ENCODE measurements around the gene FMN1. TPM values are rescaled to one million over a fixed set of nuclear protein-coding genes. Genes with fewer than 3 reads are reported as not detected.

Gene FMN1
- total RNA-seq, 1 experiment from 2014 or later, result 1.2 TPM

DNA sequence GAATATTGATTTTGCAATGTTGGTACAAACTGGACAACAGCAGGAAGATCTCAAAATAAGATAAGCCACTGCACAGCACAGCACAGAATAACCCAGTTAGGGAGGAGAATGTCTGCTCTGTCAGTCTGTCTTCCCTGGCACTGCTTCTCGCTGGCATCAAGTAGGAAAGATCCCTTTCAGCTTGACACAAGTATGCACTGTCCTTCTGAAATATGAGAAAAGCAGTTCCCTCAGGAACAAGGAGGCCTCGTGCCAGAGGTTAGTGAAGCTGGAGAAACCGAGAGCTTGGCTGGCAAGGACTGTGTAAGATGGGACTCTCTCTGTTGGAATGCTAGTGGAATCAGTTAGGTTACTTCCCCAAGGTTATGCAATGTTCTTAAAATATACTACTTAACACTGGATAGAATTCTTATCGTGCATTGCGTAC, 59.1 kb downstream of the FMN1 start:
- DNase-seq (ENCODE audit: unreplicated experiment), result no peak
- ChIA-PET POLR2A (interaction anchor here (1.4 to 1.7 kb wide), 2 partner anchors 10 to 32 kb away, joined by 4 to 8 read pairs; no protein-coding TSS in a partner anchor), CTCF (interaction anchor here (0.5 to 17.3 kb wide), 5 partner anchors 48 to 841 kb away, joined by 3 to 292 read pairs (median 3); no protein-coding TSS in a partner anchor)
- H3K4me1 Mint-ChIP-seq (ENCODE audit: insufficient read depth, unreplicated experiment), result peaks cover 12% of the 10 kb centered on the region
- intact Hi-C loops (cut with micrococcal nuclease), result loop anchor here (10.0 kb wide), 1 partner anchor 291 kb away; no protein-coding TSS in a partner anchor
- no peak overlapping the region for H3K27ac Mint-ChIP-seq (ENCODE audit: low read depth, unreplicated experiment)
- no peaks in the 10 kb centered on the region for H3K27me3 Mint-ChIP-seq (ENCODE audit: insufficient read depth, unreplicated experiment)
- BruUV-seq (replicated peaks), result no TSS peak
- no peak overlapping the region for H3K4me3 Mint-ChIP-seq (ENCODE audit: unreplicated experiment)
- TF ChIP-seq, protein P1, sequence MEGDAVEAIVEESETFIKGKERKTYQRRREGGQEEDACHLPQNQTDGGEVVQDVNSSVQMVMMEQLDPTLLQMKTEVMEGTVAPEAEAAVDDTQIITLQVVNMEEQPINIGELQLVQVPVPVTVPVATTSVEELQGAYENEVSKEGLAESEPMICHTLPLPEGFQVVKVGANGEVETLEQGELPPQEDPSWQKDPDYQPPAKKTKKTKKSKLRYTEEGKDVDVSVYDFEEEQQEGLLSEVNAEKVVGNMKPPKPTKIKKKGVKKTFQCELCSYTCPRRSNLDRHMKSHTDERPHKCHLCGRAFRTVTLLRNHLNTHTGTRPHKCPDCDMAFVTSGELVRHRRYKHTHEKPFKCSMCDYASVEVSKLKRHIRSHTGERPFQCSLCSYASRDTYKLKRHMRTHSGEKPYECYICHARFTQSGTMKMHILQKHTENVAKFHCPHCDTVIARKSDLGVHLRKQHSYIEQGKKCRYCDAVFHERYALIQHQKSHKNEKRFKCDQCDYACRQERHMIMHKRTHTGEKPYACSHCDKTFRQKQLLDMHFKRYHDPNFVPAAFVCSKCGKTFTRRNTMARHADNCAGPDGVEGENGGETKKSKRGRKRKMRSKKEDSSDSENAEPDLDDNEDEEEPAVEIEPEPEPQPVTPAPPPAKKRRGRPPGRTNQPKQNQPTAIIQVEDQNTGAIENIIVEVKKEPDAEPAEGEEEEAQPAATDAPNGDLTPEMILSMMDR (IDR thresholded peaks at IDR 0.05; ENCODE audit: unreplicated experiment), result no peak
- no peaks in the 10 kb centered on the region for H3K36me3 Mint-ChIP-seq (ENCODE audit: insufficient read depth, unreplicated experiment)
- no peaks in the 10 kb centered on the region for H3K9me3 Mint-ChIP-seq (ENCODE audit: unreplicated experiment)

DNA sequence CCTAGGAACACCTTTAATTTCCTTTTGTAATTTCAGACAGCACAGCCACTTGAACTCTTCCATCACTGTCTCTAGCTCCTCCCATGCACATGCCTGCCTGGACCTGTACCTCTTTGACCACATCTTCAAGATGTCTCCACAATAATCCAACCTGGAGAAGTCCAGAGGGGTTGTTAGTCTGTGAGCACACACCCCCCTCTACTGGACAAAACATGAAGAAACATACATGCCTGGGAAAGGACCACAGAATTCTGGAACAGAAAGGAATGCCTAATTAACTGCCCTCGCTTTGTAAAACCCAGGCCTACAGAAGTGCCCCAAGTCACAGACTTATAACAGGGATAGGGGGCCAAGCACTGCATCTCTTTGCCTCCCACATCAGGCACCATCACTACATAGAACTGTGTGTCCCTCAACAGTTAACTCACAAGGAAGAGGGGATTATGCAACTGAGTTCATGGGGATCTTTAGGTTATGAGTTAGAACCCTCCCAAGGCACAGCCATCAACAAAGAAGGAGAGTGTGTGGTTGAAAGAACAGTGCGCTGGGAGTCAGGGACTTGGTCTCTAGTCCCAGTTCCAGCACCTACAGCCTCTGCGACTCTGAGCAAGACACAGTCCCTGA, 61.7 kb downstream of the FMN1 start:
- Mint-ChIP-seq H3K9me3 (ENCODE audit: unreplicated experiment) (no peaks in the 10 kb centered on the region), H3K4me3 (ENCODE audit: unreplicated experiment) (no peak overlapping the region), H3K36me3 (ENCODE audit: insufficient read depth, unreplicated experiment) (no peaks in the 10 kb centered on the region), H3K4me1 (ENCODE audit: insufficient read depth, unreplicated experiment) (peaks cover 12% of the 10 kb centered on the region), H3K27me3 (ENCODE audit: insufficient read depth, unreplicated experiment) (no peaks in the 10 kb centered on the region), H3K27ac (ENCODE audit: low read depth, unreplicated experiment) (no peak overlapping the region)
- TF ChIP-seq, protein P1 (IDR thresholded peaks at IDR 0.05; ENCODE audit: unreplicated experiment), result peak; percentile 80
- no TSS peak for BruUV-seq (replicated peaks)
- ChIA-PET CTCF (interaction anchor here (0.6 to 17.3 kb wide), 56 partner anchors 9 to 738 kb away, joined by 3 to 292 read pairs (median 4); partner anchors contain the start of gene FMN1), POLR2A (interaction anchor here (0.5 to 2.6 kb wide), 10 partner anchors 9 to 296 kb away, joined by 3 to 12 read pairs (median 4); no protein-coding TSS in a partner anchor)
- intact Hi-C loops (cut with micrococcal nuclease), result loop anchor here (1.0 to 10.0 kb wide), 6 partner anchors 47 to 481 kb away; no protein-coding TSS in a partner anchor
- DNase-seq (ENCODE audit: unreplicated experiment), result peak; percentile 91

DNA sequence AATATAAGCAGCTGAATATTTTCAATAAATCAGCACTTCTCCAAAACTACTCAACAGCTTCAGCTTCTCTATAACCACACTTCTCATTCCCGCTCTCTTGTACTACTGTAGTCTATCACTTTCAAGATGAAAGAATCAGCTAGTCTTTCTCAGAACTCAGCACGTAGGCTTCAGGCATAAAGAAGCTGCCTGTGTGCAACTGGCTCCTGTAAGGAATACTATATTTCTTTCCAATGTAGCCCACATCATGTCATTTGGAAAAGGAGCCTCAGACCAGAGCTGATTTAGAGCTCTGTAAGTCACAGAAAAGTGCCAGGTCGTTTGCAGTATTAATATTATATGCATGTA, 62.3 kb downstream of the FMN1 start:
- ChIA-PET CTCF (interaction anchor here (0.5 to 17.3 kb wide), 52 partner anchors 9 to 832 kb away, joined by 3 to 292 read pairs (median 4); partner anchors contain the start of gene FMN1), POLR2A (interaction anchor here (0.8 to 2.6 kb wide), 8 partner anchors 12 to 110 kb away, joined by 3 to 12 read pairs (median 6); no protein-coding TSS in a partner anchor)
- Mint-ChIP-seq H3K27ac (ENCODE audit: low read depth, unreplicated experiment) (peak overlapping the region; percentile 0), H3K27me3 (ENCODE audit: insufficient read depth, unreplicated experiment) (no peaks in the 10 kb centered on the region), H3K4me1 (ENCODE audit: insufficient read depth, unreplicated experiment) (peaks cover 12% of the 10 kb centered on the region), H3K9me3 (ENCODE audit: unreplicated experiment) (no peaks in the 10 kb centered on the region), H3K36me3 (ENCODE audit: insufficient read depth, unreplicated experiment) (no peaks in the 10 kb centered on the region), H3K4me3 (ENCODE audit: unreplicated experiment) (no peak overlapping the region)
- TF ChIP-seq, protein P1 (IDR thresholded peaks at IDR 0.05; ENCODE audit: unreplicated experiment), result no peak
- intact Hi-C loops (cut with micrococcal nuclease), result loop anchor here (1.0 to 10.0 kb wide), 6 partner anchors 46 to 480 kb away; no protein-coding TSS in a partner anchor
- DNase-seq (ENCODE audit: unreplicated experiment), result no peak
- no TSS peak for BruUV-seq (replicated peaks)

DNA sequence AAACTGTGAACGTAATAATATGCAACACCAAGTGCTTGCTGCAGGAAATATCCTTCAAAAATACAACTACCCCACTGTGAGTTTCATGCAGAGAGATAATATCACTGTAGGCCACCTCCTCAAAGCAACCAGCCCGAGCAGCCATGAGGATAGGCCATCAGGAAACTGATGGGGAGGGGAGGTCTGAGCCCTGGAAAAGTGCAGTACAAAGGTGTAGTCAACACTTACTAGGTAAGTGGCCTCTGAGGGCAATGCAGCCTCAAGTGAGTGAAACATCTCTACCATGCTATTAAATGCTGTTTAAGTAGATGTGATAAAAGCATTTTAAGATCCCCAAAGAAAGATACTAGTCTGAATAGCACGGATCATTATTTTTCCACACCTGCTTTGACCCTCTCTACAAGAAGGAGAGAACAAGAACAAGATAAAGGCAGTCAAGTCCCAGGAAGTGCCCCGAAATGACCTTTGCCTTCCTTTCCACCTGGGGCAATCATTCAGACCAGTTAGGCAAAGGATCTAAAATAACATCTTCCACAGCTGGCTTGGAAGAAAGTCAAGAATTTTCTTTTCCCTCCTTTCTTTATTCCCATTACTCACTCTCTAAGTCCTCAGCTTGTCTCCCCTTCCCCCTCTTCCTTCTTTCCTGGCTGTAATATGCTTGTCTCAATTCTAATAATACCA, 62.8 kb downstream of the FMN1 start:
- Mint-ChIP-seq H3K36me3 (ENCODE audit: insufficient read depth, unreplicated experiment) (no peaks in the 10 kb centered on the region), H3K4me3 (ENCODE audit: unreplicated experiment) (no peak overlapping the region), H3K27ac (ENCODE audit: low read depth, unreplicated experiment) (peak overlapping the region; percentile 0), H3K9me3 (ENCODE audit: unreplicated experiment) (no peaks in the 10 kb centered on the region), H3K27me3 (ENCODE audit: insufficient read depth, unreplicated experiment) (no peaks in the 10 kb centered on the region), H3K4me1 (ENCODE audit: insufficient read depth, unreplicated experiment) (peaks cover 16% of the 10 kb centered on the region)
- ChIA-PET POLR2A (interaction anchor here (0.8 to 2.6 kb wide), 7 partner anchors 13 to 110 kb away, joined by 3 to 12 read pairs (median 9); no protein-coding TSS in a partner anchor), CTCF (interaction anchor here (0.5 to 17.3 kb wide), 42 partner anchors 9 to 832 kb away, joined by 3 to 292 read pairs (median 5); partner anchors contain the start of gene FMN1)
- TF ChIP-seq, protein P1 (IDR thresholded peaks at IDR 0.05; ENCODE audit: unreplicated experiment), result no peak
- peak; percentile 40 for DNase-seq (ENCODE audit: unreplicated experiment)
- BruUV-seq (replicated peaks), result no TSS peak
- intact Hi-C loops (cut with micrococcal nuclease), result loop anchor here (1.0 to 10.0 kb wide), 6 partner anchors 45 to 479 kb away; no protein-coding TSS in a partner anchor

All from MCF 10A (cell line).